Inferior parietal cortex (tissue), 1 donor: ENCODE data around the gene TMF1.

Experiments used
- DNase-seq: peaks from one replicate; pipeline ENCODE4 v3.0.0-alpha.2; 2016; ENCODE audit errors: extremely low spot score

Gene TMF1

GRCh38 chr3:69051756-69052471 lies at the start of gene TMF1:
TMF1 (minus strand) TSS chr3:69052333; CDS start chr3:69052086, 247 bp downstream.
- DNase-seq: peak; percentile 99

- DNase-seq: no peak
These were observed 47.4 kb upstream of the TMF1 start for GRCh38 chr3:69099576-69099975.

DNA sequence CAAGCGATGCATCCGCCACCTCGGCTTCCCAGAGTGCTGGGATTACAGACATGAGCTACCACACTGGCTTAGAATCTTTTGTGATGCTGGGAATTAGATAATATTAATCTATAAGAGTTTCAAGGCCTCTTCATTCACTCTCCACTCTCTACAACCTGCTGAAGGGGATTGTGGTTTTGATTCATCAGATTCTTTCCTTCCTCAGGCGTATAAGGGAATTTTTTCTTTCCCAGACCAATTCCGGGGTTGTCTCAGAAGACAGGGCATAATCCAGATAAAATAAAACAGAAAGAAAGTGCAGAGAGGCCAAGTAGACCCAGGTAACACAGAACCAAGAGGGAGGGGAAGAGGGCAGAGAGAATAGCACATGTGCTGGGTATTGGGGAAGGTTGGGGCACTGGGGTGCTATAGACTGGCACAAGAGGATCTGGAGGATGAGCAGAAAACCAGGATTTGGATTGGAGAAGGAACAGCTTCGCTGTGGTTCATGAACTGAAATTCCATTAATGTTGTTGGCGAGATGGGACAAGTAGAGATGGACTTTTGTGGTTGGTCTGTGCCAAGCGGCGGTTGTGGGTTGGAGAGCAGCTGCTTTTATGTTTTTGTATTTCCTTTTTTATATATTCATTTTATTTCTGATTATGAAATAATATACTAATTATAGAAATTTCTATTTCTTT lies 45.4 kb upstream of the TMF1 start:
- no peak for DNase-seq

GRCh38 chr3:69096299-69096698 lies 44.2 kb upstream of the TMF1 start:
- DNase-seq: no peak

DNA sequence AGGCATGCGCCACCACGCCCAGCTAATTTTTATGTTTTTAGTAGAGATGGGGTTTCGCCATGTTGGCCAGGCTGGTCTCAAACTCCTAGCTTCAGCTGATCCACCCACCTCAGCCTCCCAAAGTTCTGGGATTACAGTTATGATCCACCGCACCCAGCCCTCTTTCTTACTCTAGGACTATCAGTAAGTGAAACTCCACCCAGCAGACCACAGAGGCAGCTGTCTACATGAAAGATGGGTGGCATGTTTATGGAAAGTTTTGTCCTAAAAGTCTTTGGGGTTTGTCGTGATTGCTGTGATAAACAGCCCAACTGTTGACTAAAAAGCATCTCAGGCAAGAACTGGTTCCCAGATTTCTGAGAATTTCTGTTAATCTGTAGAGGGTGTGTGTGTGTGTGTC lies 43.5 kb upstream of the TMF1 start:
- DNase-seq: no peak

DNA sequence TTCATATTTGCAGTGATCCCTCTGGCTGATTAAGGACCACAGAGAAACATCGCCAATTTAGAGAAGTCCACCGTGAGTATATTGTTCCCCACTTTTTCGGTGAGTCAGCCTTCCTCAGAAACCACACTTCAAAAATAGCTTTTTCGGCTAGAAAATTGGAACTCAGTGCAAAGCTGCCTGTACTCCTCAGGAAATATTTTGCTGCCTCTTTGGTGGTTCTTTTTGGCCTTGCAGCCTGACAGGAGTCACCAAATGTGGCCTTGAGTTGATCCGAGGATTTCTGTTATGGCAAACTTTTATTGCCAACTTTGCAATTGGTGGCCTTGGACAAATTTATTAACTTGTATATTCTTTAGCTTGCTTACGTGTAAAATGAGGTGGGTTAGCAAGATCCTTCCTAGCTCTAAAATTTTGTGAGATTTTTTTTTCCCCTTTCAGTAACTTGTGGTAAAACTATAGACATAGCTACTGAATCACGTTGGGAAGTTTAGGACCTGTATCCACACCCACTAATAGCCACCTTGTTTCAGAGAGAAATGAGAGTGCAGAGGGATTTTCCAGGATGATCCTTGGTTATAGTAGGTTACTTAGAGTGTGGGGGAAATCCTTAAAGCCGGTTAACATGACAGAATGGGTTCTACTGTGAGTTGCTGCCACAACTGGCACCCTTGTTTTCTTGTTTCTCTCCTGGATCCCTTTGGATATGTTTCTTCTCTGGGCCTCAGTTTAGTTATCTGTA lies 42.5 kb upstream of the TMF1 start:
- peak; percentile 70 for DNase-seq

DNA sequence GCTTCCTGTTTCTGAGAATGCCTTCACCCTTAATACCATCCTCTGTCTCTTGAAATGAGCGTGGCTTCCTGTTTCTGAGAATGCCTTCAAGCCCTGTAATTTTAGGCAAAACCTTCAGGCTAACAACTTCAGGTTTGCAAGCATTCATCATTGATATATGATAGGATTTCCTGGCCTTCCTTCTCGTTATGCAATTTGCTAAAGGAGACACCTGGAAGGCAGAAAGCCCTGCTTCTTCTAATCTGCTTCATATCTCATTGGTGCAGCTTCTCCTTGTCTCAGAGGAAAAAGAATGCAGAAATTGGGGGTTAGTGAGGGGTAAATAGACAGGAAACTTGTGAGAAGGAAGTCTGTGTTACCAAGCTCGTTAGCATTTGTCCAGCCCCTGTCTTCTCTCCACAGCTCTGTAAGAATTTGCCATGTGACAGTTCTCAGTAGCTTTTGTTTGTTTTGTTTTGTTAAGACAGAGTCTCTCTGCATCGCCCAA lies 39.9 kb upstream of the TMF1 start:
- peak; percentile 63 for DNase-seq

- no peak for DNase-seq
These were observed 39.4 kb upstream of the TMF1 start for GRCh38 chr3:69091389-69092029.

DNA sequence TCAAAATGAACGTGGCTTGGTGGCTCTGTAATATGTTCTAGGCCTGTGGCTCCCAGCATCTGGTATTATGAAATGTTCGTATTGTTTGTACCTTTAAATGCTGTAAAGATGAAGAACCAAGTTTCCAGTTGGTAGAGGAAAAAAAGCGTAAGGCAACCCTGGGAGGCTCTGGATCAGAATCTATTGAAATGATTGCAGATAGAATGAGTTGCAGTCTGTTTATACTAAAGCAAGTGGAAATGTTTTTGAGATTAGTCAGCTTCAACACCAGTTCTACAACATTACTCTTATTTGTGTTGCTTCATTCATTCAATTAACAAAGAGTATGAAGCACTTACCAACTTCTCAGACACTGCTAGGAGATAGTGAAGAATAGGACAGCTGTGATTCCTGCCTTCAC lies 37.9 kb upstream of the TMF1 start:
- no peak for DNase-seq

GRCh38 chr3:69088063-69088462 lies 35.9 kb upstream of the TMF1 start:
- DNase-seq: no peak

- no peak for DNase-seq
These were observed 35.1 kb upstream of the TMF1 start for GRCh38 chr3:69087030-69087791.

- peak; percentile 81 for DNase-seq
These were observed 33.9 kb upstream of the TMF1 start for GRCh38 chr3:69085833-69086722.

DNA sequence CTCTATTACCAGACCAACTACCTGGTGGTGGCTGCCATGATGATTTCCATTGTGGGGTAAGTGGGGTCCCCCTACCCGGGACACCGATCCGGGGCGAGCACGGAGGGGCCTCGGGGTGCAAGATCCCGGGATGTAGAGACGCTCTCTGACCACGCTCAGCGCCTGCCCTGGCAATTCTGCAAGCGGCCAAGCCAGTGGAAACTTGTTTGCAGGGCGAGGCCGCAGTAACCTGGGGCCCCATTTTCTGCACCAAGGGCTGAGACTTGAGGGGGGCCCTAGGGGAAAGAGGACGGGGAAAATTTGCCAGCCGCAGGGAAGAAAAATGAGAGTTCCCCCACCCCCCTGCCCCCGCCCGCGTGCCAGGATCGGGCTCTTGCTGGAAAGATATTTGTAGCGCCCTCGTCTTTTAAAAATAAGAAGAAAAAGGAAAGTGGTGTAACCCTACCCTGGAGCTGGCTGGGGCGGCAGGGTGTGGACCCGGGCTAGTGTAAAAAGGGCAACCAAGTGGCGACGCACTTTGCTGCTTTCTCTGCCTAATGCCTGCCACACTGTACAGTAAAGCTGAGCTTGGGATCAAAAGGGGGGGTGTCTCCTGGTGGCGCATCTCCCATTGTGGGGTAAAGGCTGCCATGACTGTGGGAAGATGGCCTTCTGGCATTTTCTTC lies 33.2 kb upstream of the TMF1 start:
- no peak for DNase-seq

DNA sequence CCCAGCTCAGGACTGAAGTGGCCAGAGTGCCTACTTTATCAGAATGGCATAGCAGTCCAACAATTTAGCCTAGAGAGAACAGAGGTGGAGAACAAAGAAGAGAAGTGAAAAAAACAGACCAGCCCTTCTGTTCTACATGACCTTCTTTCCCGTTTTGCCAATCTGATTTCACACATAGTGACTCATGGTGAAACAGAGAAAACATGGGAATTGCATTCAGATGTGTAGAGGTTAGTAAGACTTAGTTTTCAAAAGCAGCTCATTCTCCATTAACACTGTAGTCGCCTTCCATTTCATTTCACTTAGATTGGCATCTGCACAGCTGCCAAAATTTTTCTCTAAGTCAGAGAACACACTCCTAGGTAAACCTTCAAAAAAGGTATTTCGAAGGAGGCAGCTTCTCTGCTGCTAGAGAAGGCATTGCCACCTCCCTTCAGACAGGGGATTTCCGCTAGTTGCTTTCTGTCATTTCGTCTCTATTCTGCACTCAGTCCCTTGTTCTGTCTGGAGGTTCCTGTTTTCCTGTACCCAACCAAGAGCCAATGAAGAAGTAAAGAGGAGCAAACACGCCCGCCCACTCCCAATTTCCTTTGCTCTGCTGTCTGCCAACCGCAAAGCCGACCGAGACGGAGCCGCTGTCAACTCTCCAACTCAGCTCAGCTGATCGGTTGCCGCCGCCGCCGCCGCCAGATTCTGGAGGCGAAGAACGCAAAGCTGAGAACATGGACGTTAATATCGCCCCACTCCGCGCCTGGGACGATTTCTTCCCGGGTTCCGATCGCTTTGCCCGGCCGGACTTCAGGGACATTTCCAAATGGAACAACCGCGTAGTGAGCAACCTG lies 32.4 kb upstream of the TMF1 start, which contains the start of gene ARL6IP5:
TSS of gene ARL6IP5 (plus strand) at position 612 of the 842 bp plus-strand sequence. CDS start at position 723, 111 bp downstream.
- DNase-seq: peak; percentile 91

GRCh38 chr3:69082805-69083204 lies 30.7 kb upstream of the TMF1 start:
- DNase-seq: no peak

DNA sequence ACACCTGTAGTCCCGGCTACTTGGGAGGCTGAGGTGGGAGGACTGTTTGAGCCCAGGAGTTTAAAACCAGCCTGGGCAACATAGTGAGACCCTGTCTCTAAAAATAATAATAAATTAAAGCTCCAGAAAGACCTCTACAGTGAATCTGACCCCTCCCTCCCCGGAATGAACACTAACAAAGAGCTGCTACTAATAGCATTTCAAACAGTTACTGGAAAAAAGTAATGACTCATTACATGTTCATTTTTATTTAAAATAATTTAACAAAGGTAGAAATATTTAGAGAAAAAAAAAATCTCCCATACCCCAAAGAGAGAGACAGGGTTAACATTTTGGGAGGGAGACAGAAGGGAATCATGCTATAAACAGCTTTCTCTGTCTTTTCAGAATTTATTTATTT lies 30.2 kb upstream of the TMF1 start:
- DNase-seq: no peak

GRCh38 chr3:69081583-69082262 lies 29.6 kb upstream of the TMF1 start:
- no peak for DNase-seq
